Measurements from ENCODE around the gene LDB2. TPM values are rescaled to one million over a fixed set of nuclear protein-coding genes. Genes with fewer than 3 reads are reported as not detected.

LDB2 gene
- total and polyA plus RNA-seq, 2 of the 8 experiments (the other 6 are each of a cell fraction or from before 2014, with no cell fraction given) = 57.0 to 140 TPM

GRCh38 chr4:16583764-16584163 is 314.7 kb downstream of the LDB2 start:
- Histone ChIP-seq H2BK12ac (ENCODE audit: low read depth, low read length) (no peak overlapping the region), H4K20me1 (replicated peaks in 1 of 2; ENCODE audit: control insufficient read depth in 1 of 2, insufficient read depth in 2 of 2, low read length in 2 of 2) (peaks cover 0 to under 1% of the 10 kb centered on the region in 2 experiments), H2AK5ac (ENCODE audit: low read depth, low read length) (no peak overlapping the region), H3K27me3 (replicated peaks in 1 of 4; ENCODE audit: control insufficient read depth in 3 of 4, extremely low read depth in 1 of 4, insufficient read depth in 3 of 4, low read length in 3 of 4) (no peaks in the 10 kb centered on the region), H4K91ac (replicated peaks; ENCODE audit: insufficient read length, low read length) (no peak overlapping the region), H3K23ac (ENCODE audit: insufficient read length) (no peak overlapping the region), H2BK15ac (ENCODE audit: low read length) (no peak overlapping the region), H2AFZ (ENCODE audit: low read length) (no peak overlapping the region), H3K4me1 (replicated peaks in 1 of 4; ENCODE audit: control insufficient read depth in 3 of 4, insufficient read depth in 4 of 4, low read length in 3 of 4) (no peaks in the 10 kb centered on the region), H3K23me2 (ENCODE audit: low read depth, low read length) (no peaks in the 10 kb centered on the region), H2BK20ac (ENCODE audit: low read length) (no peak overlapping the region), H3K56ac (replicated peaks; ENCODE audit: insufficient read length, low read depth, low read length) (no peak overlapping the region), H3K79me2 (ENCODE audit: control insufficient read depth in 1 of 2, insufficient read depth in 2 of 2, low read length in 2 of 2) (no peaks in the 10 kb centered on the region), H3K4me2 (ENCODE audit: insufficient read depth in 1 of 2, low read depth in 2 of 2, low read length in 2 of 2) (no peak overlapping the region), H2BK5ac (ENCODE audit: low read depth, low read length) (no peak overlapping the region), H3K14ac (ENCODE audit: insufficient read length) (no peak overlapping the region), H4K5ac (ENCODE audit: insufficient read length, low read depth, low read length) (no peak overlapping the region), H3K4ac (replicated peaks; ENCODE audit: insufficient read length, low read depth, low read length) (no peak overlapping the region), H3K18ac (ENCODE audit: extremely low read depth, low read length) (no peak overlapping the region), H3K79me1 (ENCODE audit: low read depth, low read length) (no peaks in the 10 kb centered on the region), H4K8ac (ENCODE audit: extremely low read depth, insufficient read depth, low read length) (no peak overlapping the region), H3K4me3 (ENCODE audit: extremely low read depth in 1 of 4, insufficient read depth in 2 of 4, low read depth in 3 of 4, low read length in 4 of 4) (no peak overlapping the region), H2BK120ac (replicated peaks; ENCODE audit: low read depth, low read length) (no peak overlapping the region), H3K36me3 (ENCODE audit: control insufficient read depth in 2 of 4, insufficient read depth in 4 of 4, low read length in 3 of 4) (0 out of 8 replicates have a peak, but pooled peaks cover 0 to 2% (median 0%) of the 10 kb centered on the region in 4 experiments), H3K9me3 (ENCODE audit: insufficient read depth in 2 of 2, low read depth in 1 of 2, low read length in 1 of 2) (no peaks in the 10 kb centered on the region), H3K27ac (ENCODE audit: low read depth, low read length) (no peak overlapping the region), H3K9ac (replicated peaks in 1 of 4; ENCODE audit: extremely low read depth in 1 of 4, low read depth in 3 of 4, low read length in 3 of 4) (no peak overlapping the region)
- WGBS, 2 experiments (ENCODE audit: extremely low coverage in 1 of 2, insufficient coverage in 1 of 2, insufficient read length in 1 of 2, insufficient replicate concordance in 2 of 2, low coverage in 1 of 2, low lambda C conversion rate in 2 of 2, missing lambda C conversion rate in 1 of 2) = 82% methylated on average over 8 of the region's 8 CpGs; no CpG with 5 or more reads in 1 of the 2 experiments
- ChIA-PET CTCF (ENCODE audit: partially characterized antibody) (interaction anchor here (0.9 to 2.3 kb wide), 9 partner anchors 11 to 302 kb away, joined by 3 to 18 read pairs (median 4); no protein-coding TSS in a partner anchor), POLR2A (ENCODE audit: partially characterized antibody) (no interaction called here)
- FAIRE-seq (no peak), DNase-seq (ENCODE audit: low read depth in 1 of 2, low spot score in 2 of 2) (no peak)
- TF ChIP-seq, protein P1, sequence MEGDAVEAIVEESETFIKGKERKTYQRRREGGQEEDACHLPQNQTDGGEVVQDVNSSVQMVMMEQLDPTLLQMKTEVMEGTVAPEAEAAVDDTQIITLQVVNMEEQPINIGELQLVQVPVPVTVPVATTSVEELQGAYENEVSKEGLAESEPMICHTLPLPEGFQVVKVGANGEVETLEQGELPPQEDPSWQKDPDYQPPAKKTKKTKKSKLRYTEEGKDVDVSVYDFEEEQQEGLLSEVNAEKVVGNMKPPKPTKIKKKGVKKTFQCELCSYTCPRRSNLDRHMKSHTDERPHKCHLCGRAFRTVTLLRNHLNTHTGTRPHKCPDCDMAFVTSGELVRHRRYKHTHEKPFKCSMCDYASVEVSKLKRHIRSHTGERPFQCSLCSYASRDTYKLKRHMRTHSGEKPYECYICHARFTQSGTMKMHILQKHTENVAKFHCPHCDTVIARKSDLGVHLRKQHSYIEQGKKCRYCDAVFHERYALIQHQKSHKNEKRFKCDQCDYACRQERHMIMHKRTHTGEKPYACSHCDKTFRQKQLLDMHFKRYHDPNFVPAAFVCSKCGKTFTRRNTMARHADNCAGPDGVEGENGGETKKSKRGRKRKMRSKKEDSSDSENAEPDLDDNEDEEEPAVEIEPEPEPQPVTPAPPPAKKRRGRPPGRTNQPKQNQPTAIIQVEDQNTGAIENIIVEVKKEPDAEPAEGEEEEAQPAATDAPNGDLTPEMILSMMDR (IDR thresholded peaks at IDR 0.05; ENCODE audit: control extremely low read depth in 1 of 3, insufficient read depth in 1 of 3, low read depth in 1 of 3, low read length in 3 of 3) = no peak
- TF ChIP-seq BRCA1 (IDR thresholded peaks at IDR 0.05; ENCODE audit: low read depth, low read length) (no peak), SUZ12 (IDR thresholded peaks at IDR 0.05; ENCODE audit: low read length) (no peak), SIN3A (conservative IDR thresholded peaks at IDR 0.05 in 1 of 2, IDR thresholded peaks at IDR 0.05 in 1 of 2; ENCODE audit: low read depth in 1 of 2, low read length in 2 of 2) (no peak), SP1 (IDR thresholded peaks at IDR 0.05; ENCODE audit: low read depth, low read length) (no peak), JUND (IDR thresholded peaks at IDR 0.05; ENCODE audit: low read length) (no peak), HDAC2 (IDR thresholded peaks at IDR 0.05; ENCODE audit: borderline replicate concordance in 1 of 2, low read depth in 2 of 2, low read length in 2 of 2) (no peak), RXRA (IDR thresholded peaks at IDR 0.05; ENCODE audit: insufficient read depth, low read depth, low read length) (no peak), ZNF274 (IDR thresholded peaks at IDR 0.05; ENCODE audit: borderline replicate concordance, extremely low read depth, low read length) (no peak), PHF8 (conservative IDR thresholded peaks at IDR 0.05; ENCODE audit: low read depth, low read length) (no peak), RNF2 (IDR thresholded peaks at IDR 0.05; ENCODE audit: borderline replicate concordance, low read depth, low read length, missing control alignments, poor library complexity, severe bottlenecking) (no peak)

All from H1 (cell line).